CD4-positive, alpha-beta T cell (primary cell): ENCODE results near the gene PPP1R1C. TPM values are rescaled to one million over a fixed set of nuclear protein-coding genes. Genes with fewer than 3 reads are reported as not detected.
"Not testable (repeated sequence)": the region's sequence is repeated elsewhere in the genome, so short reads cannot be mapped to it uniquely, and the experiment has no call there.

Source experiments
- ATAC-seq: fragments of 200-7000 bp; cut with Tn5 transposase; one replicate; pipeline ENCODE4 v1.10.0; 2022; ENCODE audit warnings: mild to moderate bottlenecking; ENCODE audit not compliant: poor library complexity
- CTCF ChIA-PET: fragments of 350-600 bp; sonication (Branson Sonifier 250); formaldehyde crosslinking; loops from one replicate; lab custom pipeline; 2021; ENCODE audit warnings: antibody characterized with exemption, inconsistent platforms; lab: Charles Lee
- POLR2A ChIA-PET: fragments of 350-600 bp; sonication (Branson Sonifier 250); formaldehyde crosslinking; loops from one replicate; lab custom pipeline; 2021; ENCODE audit warnings: antibody characterized with exemption, inconsistent platforms; lab: Charles Lee
- DNase-seq, 14 experiments: peaks; one replicate each; pipeline ENCODE4 v3.0.0-alpha.2; 2013 to 2020; ENCODE audit warnings: mixed read lengths in 2 of 14
- H3K27ac ChIP-seq, 2 donors: one replicate each; pipeline versions ENCODE4 v1.5.1 to v1.7.0; 2013; ENCODE audit warnings: low read length in 2 of 2, low read depth in 1 of 2, mild to moderate bottlenecking in 1 of 2
- H3K27me3 ChIP-seq, 2 experiments: 1 replicate in 1 of 2; 2 replicates in 1 of 2; pipeline versions ENCODE4 v1.6.1 to v1.7.0; 2013; ENCODE audit warnings: low read length in 2 of 2, control low read depth in 1 of 2, mild to moderate bottlenecking in 1 of 2, moderate library complexity in 1 of 2; ENCODE audit not compliant: insufficient read depth in 2 of 2, control insufficient read depth in 1 of 2
- H3K36me3 ChIP-seq: one replicate; pipeline ENCODE4 v1.6.1; 2013; ENCODE audit warnings: low read length, control low read depth; ENCODE audit not compliant: insufficient read depth
- H3K4me1 ChIP-seq: one replicate; pipeline ENCODE4 v1.6.1; 2013; ENCODE audit warnings: low read length, control low read depth; ENCODE audit not compliant: insufficient read depth
- H3K4me3 ChIP-seq: one replicate; pipeline ENCODE4 v1.5.1; 2013; ENCODE audit warnings: mild to moderate bottlenecking, low read length, moderate library complexity
- H3K9me3 ChIP-seq, 2 experiments: 1 replicate in 1 of 2; 2 replicates in 1 of 2; pipeline versions ENCODE4 v1.6.1 to v1.7.0; 2013; ENCODE audit warnings: low read length in 2 of 2, mild to moderate bottlenecking in 2 of 2, control low read depth in 1 of 2, moderate library complexity in 1 of 2; ENCODE audit not compliant: control insufficient read depth in 1 of 2, insufficient read depth in 1 of 2
- H3K27ac Mint-ChIP-seq: one replicate; pipeline ENCODE4 v1.8.0; 2020; ENCODE audit warnings: mixed read lengths
- H3K27me3 Mint-ChIP-seq: one replicate; pipeline ENCODE4 v1.8.0; 2021; ENCODE audit warnings: mixed read lengths
- H3K36me3 Mint-ChIP-seq: one replicate; pipeline ENCODE4 v1.8.0; 2021; ENCODE audit warnings: low read depth, mixed read lengths
- H3K4me1 Mint-ChIP-seq: one replicate; pipeline ENCODE4 v1.8.0; 2021; ENCODE audit warnings: low read depth, mixed read lengths
- H3K4me3 Mint-ChIP-seq: one replicate; pipeline ENCODE4 v1.8.0; 2020; ENCODE audit warnings: mild to moderate bottlenecking, mixed read lengths
- H3K9me3 Mint-ChIP-seq: one replicate; pipeline ENCODE4 v1.8.0; 2020; ENCODE audit warnings: mixed read lengths
- CTCF ChIP-seq: fragments of 200-600 bp; IDR thresholded peaks from one replicate; pipeline ENCODE4 v1.8.0; 2022; ENCODE audit warnings: antibody characterized with exemption, mild to moderate bottlenecking
- intact Hi-C, 2 experiments: fragments of 100-400 bp; cut with DNase I in 1 of 2; cut with micrococcal nuclease in 1 of 2; formaldehyde crosslinking; loops; one replicate each; pipeline versions ENCODE4 v1.15.1 to v1.9.0; 2023 to 2025; cut with DNase I, micrococcal nuclease
- total RNA-seq, 174 experiments: library from RNA in 2 of 174; stranded (reverse) in 2 of 174; gene quantifications; one replicate each; pipeline ENCODE4 v1.2.3 and lab custom pipeline; 2021 to 2026

Gene PPP1R1C
- total RNA-seq, 2 experiments from 2014 or later: not detected

GRCh38 chr2:181959508-181959907, 26.1 kb upstream of the PPP1R1C start:
- Histone ChIP-seq H3K27me3 (no peaks in the 10 kb centered on the region), H3K27ac (no peak overlapping the region), H3K9me3 (peaks cover 0 to 4% of the 10 kb centered on the region in 2 experiments), H3K4me1 (no peaks in the 10 kb centered on the region), H3K36me3 (no peaks in the 10 kb centered on the region), H3K4me3 (no peak overlapping the region)
- H3K27ac Mint-ChIP-seq: no peak overlapping the region
- H3K36me3 Mint-ChIP-seq: no peaks in the 10 kb centered on the region
- ChIA-PET CTCF (no interaction called here), POLR2A (no interaction called here)
- H3K4me1 Mint-ChIP-seq: peaks cover 2% of the 10 kb centered on the region
- TF ChIP-seq CTCF: no peak
- intact Hi-C loops: loop anchor here in 1 of 2 experiments (5.0 kb wide), 1 partner anchor 887 kb away; no protein-coding TSS in a partner anchor
- H3K9me3 Mint-ChIP-seq: no peaks in the 10 kb centered on the region
- no peak for ATAC-seq
- no peak overlapping the region for H3K4me3 Mint-ChIP-seq
- DNase-seq: no peak
- peaks cover 7% of the 10 kb centered on the region for H3K27me3 Mint-ChIP-seq

- DNase-seq, H3K4me3 Mint-ChIP-seq, ATAC-seq, H3K9me3 ChIP-seq, intact Hi-C loops, H3K36me3 ChIP-seq, H3K27me3 ChIP-seq, H3K36me3 Mint-ChIP-seq, H3K27me3 Mint-ChIP-seq, POLR2A ChIA-PET, CTCF ChIA-PET, H3K4me1 ChIP-seq, H3K9me3 Mint-ChIP-seq, H3K4me3 ChIP-seq, H3K27ac Mint-ChIP-seq, H3K4me1 Mint-ChIP-seq, H3K27ac ChIP-seq: not testable (repeated sequence)
Observed at GRCh38 chr2:181961167-181961566, 24.5 kb upstream of the PPP1R1C start.

GRCh38 chr2:181962142-181962541, 23.5 kb upstream of the PPP1R1C start:
- Histone ChIP-seq H3K4me3 (no peak overlapping the region), H3K9me3 (peaks cover 0 to 4% of the 10 kb centered on the region in 2 experiments), H3K27me3 (peaks cover 0 to 2% of the 10 kb centered on the region in 2 experiments), H3K4me1 (no peaks in the 10 kb centered on the region), H3K36me3 (no peaks in the 10 kb centered on the region), H3K27ac (no peak overlapping the region)
- TF ChIP-seq CTCF: no peak
- intact Hi-C loops: no loop called here
- DNase-seq: no peak
- Mint-ChIP-seq H3K4me1 (no peaks in the 10 kb centered on the region), H3K4me3 (no peak overlapping the region), H3K9me3 (no peaks in the 10 kb centered on the region), H3K27ac (no peak overlapping the region), H3K36me3 (no peaks in the 10 kb centered on the region), H3K27me3 (peaks cover 7% of the 10 kb centered on the region)
- ChIA-PET POLR2A (no interaction called here), CTCF (interaction anchor here (0.9 kb wide), 1 partner anchor 38 kb away, joined by 3 read pairs; no protein-coding TSS in a partner anchor)
- no peak for ATAC-seq

GRCh38 chr2:181970160-181970794, 15.4 kb upstream of the PPP1R1C start:
- H3K4me1 Mint-ChIP-seq: no peaks in the 10 kb centered on the region

More at GRCh38 chr2:181970160-181970794, 15.4 kb upstream of the PPP1R1C start:
- Histone ChIP-seq H3K27ac (no peak overlapping the region), H3K4me3 (no peak overlapping the region), H3K36me3 (no peaks in the 10 kb centered on the region), H3K4me1 (no peaks in the 10 kb centered on the region), H3K27me3 (peaks cover 3 to 7% of the 10 kb centered on the region in 2 experiments), H3K9me3 (peaks cover 0 to 6% of the 10 kb centered on the region in 2 experiments)
- H3K27me3 Mint-ChIP-seq: peaks cover 21% of the 10 kb centered on the region
- ChIA-PET CTCF (no interaction called here), POLR2A (no interaction called here)
- intact Hi-C loops: no loop called here
- ATAC-seq: no peak
- no peak for DNase-seq
- no peak overlapping the region for H3K27ac Mint-ChIP-seq
- H3K9me3 Mint-ChIP-seq: peaks cover 9% of the 10 kb centered on the region
- no peak overlapping the region for H3K4me3 Mint-ChIP-seq
- H3K36me3 Mint-ChIP-seq: no peaks in the 10 kb centered on the region
- TF ChIP-seq CTCF: no peak
